Measurements from ENCODE around the gene SLC19A1. TPM values are rescaled to one million over a fixed set of nuclear protein-coding genes. Genes with fewer than 3 reads are reported as not detected.

SLC19A1 gene
- total RNA-seq, 1 donor from 2014 or later = 28.2 TPM

GRCh38 chr21:45535341-45536081, 6.7 kb downstream of the SLC19A1 start:
- H3K4me3 Mint-ChIP-seq = no peak overlapping the region
- H3K9me3 Mint-ChIP-seq = no peaks in the 10 kb centered on the region
- peak; percentile 66 for DNase-seq (ENCODE audit: extremely low spot score, unreplicated experiment)

DNA sequence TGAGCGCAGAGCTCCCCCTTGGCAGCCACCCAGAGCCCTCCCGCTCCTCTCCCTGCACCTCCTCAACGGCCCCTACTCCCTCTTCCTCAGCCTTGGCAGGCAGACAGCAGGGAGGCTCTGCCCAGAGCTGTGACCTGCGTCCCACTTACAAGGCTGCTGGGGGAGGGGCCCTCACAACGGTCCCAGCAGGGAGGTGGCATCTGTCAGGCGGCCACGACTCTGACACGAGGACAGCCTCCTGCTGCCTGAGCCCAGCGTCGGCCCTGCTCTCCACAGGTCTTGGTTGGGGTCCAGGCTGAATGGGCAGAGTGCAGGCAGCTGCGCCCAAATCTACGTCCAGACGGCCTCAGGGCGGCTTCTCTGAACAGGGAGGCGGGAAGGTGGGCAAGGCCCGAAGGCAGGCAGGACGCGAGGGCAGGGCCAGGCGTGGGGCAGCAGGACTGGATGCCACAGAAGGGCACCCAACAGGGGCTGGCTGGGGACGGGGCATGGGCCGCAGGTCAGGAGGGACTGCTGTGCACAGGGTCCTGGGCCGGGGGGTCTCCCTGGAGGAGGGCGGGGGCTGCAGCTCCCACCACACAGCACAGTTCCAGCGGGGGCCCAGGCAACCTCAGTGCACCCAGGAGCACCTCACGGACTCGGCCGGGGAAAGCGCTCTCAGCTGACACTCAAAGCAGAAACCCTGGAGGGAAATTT, 7.5 kb downstream of the SLC19A1 start:
- H3K4me3 Mint-ChIP-seq = no peak overlapping the region
- no peaks in the 10 kb centered on the region for H3K36me3 Mint-ChIP-seq
- no peaks in the 10 kb centered on the region for H3K9me3 Mint-ChIP-seq
- TF ChIP-seq CTCF (conservative IDR thresholded peaks at IDR 0.05) = no peak
- no peaks in the 10 kb centered on the region for H3K27me3 Mint-ChIP-seq
- peak overlapping the region; percentile 61 for H3K27ac Mint-ChIP-seq
- peaks cover 5% of the 10 kb centered on the region for H3K4me1 Mint-ChIP-seq (ENCODE audit: unreplicated experiment)
- DNase-seq (ENCODE audit: extremely low spot score, unreplicated experiment) = peak; percentile 68

More at GRCh38 chr21:45535341-45536081, 6.7 kb downstream of the SLC19A1 start:
- no peaks in the 10 kb centered on the region for H3K36me3 Mint-ChIP-seq
- peaks cover 5% of the 10 kb centered on the region for H3K4me1 Mint-ChIP-seq (ENCODE audit: unreplicated experiment)
- H3K27ac Mint-ChIP-seq = no peak overlapping the region
- H3K27me3 Mint-ChIP-seq = no peaks in the 10 kb centered on the region
- TF ChIP-seq CTCF (conservative IDR thresholded peaks at IDR 0.05) = no peak

GRCh38 chr21:45533846-45534635, 8.2 kb downstream of the SLC19A1 start:
- no peak for TF ChIP-seq CTCF (conservative IDR thresholded peaks at IDR 0.05)
- no peaks in the 10 kb centered on the region for H3K36me3 Mint-ChIP-seq
- peak; percentile 68 for DNase-seq (ENCODE audit: extremely low spot score, unreplicated experiment)
- H3K4me3 Mint-ChIP-seq = no peak overlapping the region
- H3K4me1 Mint-ChIP-seq (ENCODE audit: unreplicated experiment) = peaks cover 5% of the 10 kb centered on the region
- H3K27ac Mint-ChIP-seq = no peak overlapping the region
- no peaks in the 10 kb centered on the region for H3K9me3 Mint-ChIP-seq
- no peaks in the 10 kb centered on the region for H3K27me3 Mint-ChIP-seq

GRCh38 chr21:45533361-45533845, 8.8 kb downstream of the SLC19A1 start:
- no peak overlapping the region for H3K4me3 Mint-ChIP-seq
- peak; percentile 65 for DNase-seq (ENCODE audit: extremely low spot score, unreplicated experiment)
- no peaks in the 10 kb centered on the region for H3K36me3 Mint-ChIP-seq
- no peak overlapping the region for H3K27ac Mint-ChIP-seq
- no peak for TF ChIP-seq CTCF (conservative IDR thresholded peaks at IDR 0.05)
- H3K27me3 Mint-ChIP-seq = no peaks in the 10 kb centered on the region
- peaks cover 5% of the 10 kb centered on the region for H3K4me1 Mint-ChIP-seq (ENCODE audit: unreplicated experiment)
- H3K9me3 Mint-ChIP-seq = no peaks in the 10 kb centered on the region

- Mint-ChIP-seq H3K36me3 (no peaks in the 10 kb centered on the region), H3K9me3 (no peaks in the 10 kb centered on the region), H3K27me3 (no peaks in the 10 kb centered on the region), H3K27ac (no peak overlapping the region), H3K4me3 (no peak overlapping the region), H3K4me1 (ENCODE audit: unreplicated experiment) (peaks cover 5% of the 10 kb centered on the region)
- TF ChIP-seq CTCF (conservative IDR thresholded peaks at IDR 0.05) = no peak
- peak; percentile 58 for DNase-seq (ENCODE audit: extremely low spot score, unreplicated experiment)
These were observed 9.3 kb downstream of the SLC19A1 start for GRCh38 chr21:45532826-45533360.
